Right renal pelvis (tissue), 4 donors: ENCODE results near the gene KCNAB3. TPM values are rescaled to one million over a fixed set of nuclear protein-coding genes. Genes with fewer than 3 reads are reported as not detected.

Source experiments
- DNase-seq, 4 donors: peaks; one replicate each; pipeline ENCODE4 v3.0.0-alpha.2; 2013; ENCODE audit warnings: low read depth in 4 of 4, low spot score in 3 of 4, missing footprints in 1 of 4
- polyA plus RNA-seq, 4 donors: library from polyadenylated mRNA; unstranded; fragments of 120-200 nt; gene quantifications; one replicate each; pipeline ENCODE4 v1.2.1, GENCODE V29; 2013; ENCODE audit not compliant: insufficient read length in 4 of 4

The KCNAB3 gene
- polyA plus RNA-seq, 4 donors, result 9.6 to 11.5 (median 10.4) TPM

DNA sequence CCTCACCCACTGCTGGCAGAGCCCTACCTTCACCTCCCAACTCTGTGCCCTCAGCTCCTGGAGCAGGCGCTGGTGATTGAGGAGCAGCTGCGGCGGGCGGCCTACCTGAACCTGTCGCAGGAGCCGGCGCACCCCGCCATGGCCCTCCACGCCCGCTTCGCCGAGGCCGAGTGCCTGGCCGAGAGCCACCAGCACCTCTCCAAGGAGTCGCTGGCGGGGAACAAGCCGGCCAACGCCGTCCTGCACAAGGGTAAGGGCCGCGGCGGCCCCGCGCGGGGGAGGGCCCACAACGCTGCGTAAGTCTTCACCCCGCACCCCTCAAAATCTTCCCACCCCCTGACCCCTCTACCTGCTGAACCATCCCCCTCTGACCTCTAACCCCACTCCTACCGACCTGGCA lies 20.6 kb downstream of the KCNAB3 start:
- no peak for DNase-seq

DNA sequence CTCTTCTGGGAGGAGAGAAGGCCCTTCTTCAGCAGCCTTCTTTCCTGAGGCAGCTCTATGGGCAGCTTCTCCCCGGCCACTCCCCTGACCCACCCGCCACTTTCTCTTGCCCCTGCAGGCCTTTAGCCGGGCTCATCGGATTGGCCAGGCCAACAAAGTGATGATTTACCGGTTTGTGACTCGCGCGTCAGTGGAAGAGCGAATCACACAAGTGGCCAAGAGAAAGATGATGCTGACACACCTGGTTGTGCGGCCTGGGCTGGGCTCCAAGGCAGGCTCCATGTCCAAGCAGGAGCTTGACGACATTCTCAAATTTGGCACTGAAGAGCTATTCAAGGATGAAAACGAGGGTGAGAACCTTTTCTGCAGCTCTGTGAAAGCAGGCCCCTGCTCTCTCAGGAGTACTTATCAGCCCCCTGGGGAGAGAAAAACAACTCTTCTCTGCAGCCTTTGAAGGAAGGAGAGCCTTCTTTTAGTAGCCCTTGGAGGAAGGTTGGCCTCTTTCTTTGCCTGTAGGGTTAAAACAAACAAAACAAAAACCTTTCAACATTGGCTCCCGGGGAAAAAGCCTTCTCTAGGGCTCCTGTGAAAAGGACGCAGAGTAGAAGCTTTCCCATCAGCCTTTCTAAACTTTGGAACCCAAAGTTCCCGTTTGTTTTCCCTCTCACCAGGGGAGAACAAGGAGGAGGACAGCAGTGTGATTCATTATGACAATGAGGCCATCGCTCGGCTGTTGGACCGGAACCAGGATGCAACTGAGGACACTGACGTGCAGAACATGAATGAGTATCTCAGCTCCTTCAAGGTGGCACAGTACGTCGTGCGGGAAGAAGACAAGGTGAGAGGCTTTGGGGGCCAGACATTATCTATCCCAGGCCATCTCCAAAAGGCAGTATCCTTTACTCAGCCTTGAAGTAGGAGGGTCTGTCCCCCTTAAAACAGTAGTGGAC lies 26.2 kb downstream of the KCNAB3 start:
- DNase-seq, result no peak

DNA sequence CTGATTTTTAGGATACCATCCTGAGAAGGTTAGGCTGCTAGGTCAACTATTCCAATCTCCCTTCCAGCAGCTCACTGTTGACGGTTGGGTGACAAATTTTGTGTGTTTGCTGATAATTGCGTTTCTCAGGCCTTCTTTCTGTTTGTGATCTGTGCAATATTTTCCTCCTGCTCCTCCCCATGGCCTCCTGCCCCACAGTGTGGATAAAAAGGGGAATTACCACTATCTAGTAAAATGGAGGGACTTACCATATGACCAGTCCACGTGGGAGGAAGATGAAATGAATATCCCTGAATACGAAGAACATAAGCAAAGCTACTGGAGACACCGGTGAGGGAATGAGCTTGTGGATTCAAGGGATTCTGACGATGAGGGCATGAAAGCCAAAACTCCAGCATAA lies 31.9 kb downstream of the KCNAB3 start:
- DNase-seq, result no peak

DNA sequence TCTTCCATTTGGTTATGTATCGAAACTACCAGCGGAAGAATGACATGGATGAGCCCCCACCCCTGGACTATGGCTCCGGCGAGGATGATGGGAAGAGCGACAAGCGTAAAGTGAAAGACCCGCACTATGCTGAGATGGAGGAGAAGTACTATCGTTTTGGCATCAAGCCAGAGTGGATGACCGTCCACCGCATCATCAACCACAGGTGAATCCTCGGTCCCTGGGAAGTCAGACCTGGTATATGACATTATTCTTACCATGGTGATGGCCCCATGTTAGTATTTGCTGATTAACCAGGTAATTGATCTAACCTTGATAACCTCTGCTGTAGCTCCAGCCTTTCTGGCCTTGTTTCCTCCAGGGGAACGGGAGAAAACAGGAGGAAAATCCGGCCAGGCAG lies 32.6 kb downstream of the KCNAB3 start:
- DNase-seq, result no peak

DNA sequence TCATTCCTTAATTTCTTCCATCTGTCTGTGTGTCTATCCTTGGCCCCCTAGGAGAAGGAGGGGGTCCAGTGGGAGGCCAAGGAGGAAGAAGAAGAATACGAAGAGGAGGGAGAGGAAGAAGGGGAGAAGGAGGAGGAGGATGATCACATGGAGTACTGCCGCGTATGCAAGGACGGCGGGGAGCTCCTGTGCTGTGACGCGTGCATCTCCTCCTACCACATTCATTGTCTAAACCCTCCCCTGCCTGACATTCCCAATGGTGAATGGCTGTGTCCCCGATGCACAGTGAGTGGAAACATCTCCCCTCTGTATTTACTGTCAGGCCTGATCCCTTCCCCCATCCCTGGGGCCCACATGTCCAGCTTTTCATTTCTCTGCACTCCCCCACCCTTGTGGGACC lies 34.8 kb downstream of the KCNAB3 start:
- no peak for DNase-seq

DNA sequence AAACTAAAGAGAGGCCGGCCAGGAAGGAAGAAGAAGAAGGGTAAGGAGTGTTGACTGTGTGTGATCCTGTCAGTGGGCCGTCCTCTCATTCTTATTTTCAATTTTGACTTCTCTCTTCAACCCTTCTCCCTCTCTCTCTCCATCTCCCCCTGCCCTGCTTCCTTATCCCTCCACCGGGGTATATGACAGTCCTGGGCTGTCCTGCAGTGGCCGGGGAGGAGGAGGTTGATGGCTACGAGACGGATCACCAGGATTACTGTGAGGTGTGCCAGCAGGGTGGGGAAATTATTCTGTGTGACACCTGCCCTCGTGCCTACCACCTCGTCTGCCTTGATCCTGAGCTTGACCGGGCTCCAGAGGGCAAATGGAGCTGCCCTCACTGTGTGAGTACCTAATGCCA lies 35.4 kb downstream of the KCNAB3 start:
- DNase-seq, result no peak

DNA sequence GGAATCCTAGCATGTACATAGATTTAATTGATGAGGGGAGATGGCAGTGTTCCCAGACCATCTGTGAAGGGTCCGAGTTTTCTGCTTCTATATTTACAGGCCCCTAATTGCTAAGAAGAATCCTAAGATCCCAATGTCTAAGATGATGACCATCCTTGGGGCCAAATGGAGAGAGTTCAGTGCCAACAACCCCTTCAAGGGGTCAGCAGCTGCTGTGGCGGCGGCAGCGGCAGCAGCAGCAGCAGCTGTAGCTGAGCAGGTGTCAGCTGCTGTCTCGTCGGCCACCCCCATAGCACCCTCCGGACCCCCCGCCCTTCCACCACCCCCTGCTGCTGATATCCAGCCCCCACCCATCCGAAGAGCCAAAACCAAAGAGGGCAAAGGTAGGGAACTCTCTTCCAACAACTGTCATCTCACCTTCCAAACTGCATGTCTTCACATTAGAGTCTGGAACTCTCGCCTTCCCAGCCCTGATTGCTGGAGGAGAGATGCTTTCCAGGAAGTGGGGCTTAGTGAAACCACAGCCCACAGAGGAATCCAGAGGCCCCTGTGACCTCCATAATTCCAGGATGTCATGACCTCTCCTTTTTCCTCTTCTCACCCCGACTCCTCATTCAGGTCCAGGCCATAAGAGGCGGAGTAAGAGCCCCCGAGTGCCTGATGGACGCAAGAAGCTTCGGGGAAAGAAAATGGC lies 36.3 kb downstream of the KCNAB3 start:
- DNase-seq, result no peak

DNA sequence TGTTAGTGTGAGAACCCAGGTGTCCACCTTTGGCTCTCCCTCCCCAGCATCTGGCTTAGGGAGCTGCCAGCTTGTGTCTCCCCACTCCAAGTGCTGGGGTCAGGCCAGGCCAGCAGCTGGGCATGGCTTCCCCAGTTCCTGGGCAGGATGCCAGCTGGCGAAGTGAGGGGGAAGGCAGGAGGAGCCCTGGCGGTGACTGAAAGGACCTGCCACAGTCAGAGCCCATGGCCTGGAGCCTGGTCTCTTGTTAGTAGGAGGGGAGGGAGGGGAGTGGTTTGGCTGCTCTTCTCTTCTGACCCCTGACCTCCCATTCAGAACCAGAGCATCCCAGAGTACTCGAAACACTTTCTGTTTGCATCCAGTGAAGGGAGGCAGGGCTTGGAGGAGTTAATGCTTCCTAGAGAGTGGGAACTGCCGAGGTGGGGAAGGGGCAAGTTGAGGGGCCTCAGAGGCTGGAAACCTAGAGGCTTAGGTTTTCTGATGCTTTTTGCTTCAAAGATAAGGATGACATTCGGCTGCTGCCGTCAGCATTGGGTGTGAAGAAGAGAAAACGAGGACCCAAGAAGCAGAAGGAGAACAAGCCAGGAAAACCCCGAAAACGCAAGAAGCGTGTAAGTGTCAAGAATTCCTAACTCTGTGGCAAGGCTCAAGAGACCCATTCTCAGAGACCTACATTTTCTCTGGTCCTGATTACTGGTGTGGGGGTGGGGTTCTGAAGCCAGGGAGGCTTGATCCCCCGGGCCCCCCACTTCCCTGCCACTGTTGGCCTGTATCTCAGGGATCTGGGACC lies 40.3 kb downstream of the KCNAB3 start:
- DNase-seq, result peak in 3 of 4 donors; percentile 58 to 80 (median 75)

DNA sequence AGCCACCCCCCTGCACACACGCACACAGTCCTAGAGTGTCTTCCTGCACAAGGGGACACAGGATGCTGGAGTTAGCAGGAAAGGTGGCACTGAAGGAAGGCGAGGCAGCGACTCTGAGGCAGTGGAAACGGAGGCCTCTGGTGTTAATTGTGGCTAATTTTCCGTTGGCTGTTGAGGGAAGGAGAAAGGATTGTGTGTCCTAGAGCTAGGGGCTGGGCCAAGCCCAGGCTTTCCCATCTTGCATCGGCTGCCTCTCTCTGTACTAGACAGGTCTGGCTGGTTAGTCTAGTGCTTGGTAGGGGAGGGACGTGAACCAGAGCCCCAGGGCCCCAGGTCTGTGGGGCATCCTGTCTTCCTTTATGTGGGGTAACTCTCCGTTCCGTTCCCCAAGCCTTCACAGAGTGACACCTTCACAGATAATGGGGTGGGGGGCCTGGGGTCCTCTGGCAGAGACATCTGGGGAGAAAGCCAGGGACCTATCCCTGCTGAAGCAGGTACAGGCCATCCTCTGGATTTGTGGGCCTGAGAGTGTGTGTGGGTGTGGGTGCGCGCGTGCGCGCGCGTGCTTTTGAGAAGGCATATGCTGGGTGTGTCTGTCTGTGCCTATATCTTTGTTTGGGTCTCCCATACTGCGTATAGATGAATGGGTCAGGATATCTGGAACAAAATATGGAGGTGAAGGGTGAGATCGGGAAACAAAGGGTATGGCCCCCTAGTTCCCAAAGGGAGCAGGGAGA lies 41.3 kb downstream of the KCNAB3 start, which contains the start of gene CHD3:
TSS of gene CHD3 (plus strand) at position 606 of the 737 bp plus-strand sequence. CDS start 212 bp downstream, outside the sequence.
- DNase-seq, result no peak

DNA sequence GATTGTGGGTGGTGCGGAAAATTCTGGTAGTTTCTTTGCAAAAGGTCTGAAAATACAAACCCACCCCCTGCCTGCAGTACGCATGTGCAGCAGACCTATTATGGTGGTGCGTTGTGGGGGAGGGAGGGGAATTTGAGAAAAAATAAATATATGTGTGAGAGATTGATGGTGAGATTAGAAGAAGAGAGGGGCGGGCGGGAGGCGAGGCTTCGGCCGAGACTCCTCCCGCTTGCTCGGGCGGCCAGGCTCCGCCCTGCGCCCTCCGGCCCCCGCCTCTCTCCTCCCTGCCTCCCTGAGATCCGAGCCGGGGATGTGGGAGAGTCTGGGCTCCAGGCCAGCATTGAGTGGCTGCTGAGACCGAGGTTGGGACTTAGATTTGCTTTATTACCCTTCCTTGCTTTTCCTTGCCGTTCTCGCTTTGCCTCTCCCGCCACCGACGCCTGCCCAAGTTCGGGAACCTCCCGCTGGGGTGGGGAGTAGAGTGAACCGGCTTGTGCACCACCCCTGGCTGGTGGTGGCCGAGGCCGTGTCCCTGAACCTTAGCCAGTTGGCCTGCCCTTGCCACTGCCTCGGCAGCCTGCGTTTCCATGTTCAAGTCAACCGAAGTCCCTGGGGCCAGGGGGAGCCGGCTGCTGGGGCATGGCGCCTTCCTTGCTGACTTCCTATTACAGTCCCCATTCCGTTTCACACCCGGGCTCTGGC lies 42.0 kb downstream of the KCNAB3 start:
- DNase-seq, result peak; percentile 91 to 95 (median 94)

DNA sequence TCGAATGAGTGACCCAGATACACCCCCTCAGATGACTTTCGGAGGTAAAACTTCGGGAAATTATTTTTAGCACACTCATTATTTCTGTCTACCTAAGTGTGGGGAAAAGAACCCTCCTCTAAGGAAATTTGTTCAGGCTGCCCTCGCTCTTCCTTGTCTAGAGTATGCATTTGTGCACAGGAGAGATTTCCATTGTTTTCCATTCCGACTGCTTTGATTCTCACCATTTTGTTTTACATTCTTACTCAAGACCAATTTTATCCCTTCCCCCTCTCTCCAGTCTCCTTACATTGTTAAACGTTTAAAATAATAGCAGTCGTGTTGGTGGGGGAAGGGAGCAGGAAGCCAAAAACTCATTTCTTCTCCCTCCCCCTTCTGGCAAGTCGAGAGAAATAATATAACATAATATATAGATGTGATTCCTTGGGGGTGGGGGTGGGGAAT lies 42.6 kb downstream of the KCNAB3 start:
- no peak for DNase-seq

DNA sequence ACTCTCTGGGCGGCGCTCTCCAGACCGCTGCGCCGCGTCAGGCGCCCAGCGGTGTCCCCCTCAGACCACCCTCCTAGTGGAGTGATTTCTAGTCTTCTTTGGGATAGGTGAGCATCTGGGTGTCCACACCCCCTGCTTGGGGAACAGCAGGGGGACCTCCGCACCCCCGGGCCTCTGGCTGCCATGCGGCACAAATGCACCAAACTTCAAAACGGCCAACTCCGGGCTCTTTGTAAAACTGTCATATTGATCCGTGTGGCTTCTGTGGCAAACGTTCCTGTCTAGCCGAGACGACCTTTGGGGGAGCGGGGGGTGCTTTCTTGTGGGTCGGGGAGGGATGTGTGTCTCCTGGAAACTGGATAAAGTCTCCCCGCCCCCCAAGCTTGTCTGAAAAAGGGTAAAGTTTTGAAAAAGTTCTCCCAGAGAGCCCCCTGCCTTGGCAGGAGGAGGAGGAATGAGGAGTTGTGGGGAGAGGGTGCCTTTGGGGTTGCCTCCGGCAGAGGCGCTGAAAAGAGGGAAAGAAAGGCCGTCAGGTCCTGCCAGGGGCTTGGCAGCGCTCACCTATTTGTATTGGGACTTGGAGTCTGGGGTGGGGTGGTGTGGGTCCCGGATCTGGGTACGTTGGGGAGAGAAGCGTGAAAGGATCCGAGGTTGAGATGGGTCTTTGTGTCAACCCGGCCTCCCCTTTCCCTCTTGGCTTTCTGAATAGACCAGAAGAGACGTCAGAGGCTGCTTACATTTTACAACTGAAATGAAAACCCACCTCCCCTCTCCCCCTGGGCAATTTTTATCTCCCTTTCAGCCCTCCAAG lies 43.2 kb downstream of the KCNAB3 start:
- peak in 3 of 4 donors; percentile 18 to 59 (median 27) for DNase-seq

DNA sequence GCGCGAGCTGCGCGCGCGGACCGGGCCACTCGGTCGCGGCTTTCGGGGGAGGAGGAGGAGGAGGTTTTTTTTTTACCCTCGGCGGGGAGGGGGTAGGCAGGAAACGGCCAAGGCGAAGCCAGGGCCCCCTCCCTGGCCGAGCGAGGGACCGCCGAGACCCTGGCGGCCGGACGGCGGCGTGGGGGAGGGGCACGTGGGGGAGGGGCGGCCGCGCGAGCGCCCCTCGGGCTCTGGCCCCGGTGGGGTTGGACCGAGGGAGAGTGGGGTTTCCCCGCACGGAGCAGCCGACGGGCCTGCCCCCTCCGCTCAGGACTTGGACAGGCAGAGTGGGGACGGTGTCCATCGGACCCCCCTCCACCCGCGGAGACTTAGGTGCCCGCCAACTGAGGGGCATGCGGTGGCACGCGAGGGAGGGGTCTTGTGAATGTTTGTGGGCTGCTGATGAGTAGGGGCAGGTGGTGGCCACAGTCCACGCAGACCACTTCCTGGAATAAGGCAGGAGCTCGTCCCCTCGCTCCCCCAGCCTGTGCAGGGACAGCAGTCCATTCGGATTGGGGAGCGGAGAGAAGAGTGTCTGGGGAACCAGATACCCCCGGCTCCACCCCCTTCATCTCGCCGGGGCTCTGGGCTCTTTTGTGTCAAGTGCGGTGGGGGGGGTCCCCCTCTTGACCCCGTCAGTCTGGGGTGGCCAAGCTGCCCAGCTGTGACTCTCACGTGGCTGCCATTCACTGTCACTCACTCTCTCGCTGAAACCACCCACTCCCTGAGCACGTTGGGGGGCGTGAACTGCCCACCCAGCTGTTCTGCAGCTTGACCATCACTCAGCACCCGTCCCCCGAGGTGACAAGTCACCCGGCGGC lies 44.1 kb downstream of the KCNAB3 start:
- peak in 3 of 4 donors; percentile 52 to 72 (median 65) for DNase-seq

DNA sequence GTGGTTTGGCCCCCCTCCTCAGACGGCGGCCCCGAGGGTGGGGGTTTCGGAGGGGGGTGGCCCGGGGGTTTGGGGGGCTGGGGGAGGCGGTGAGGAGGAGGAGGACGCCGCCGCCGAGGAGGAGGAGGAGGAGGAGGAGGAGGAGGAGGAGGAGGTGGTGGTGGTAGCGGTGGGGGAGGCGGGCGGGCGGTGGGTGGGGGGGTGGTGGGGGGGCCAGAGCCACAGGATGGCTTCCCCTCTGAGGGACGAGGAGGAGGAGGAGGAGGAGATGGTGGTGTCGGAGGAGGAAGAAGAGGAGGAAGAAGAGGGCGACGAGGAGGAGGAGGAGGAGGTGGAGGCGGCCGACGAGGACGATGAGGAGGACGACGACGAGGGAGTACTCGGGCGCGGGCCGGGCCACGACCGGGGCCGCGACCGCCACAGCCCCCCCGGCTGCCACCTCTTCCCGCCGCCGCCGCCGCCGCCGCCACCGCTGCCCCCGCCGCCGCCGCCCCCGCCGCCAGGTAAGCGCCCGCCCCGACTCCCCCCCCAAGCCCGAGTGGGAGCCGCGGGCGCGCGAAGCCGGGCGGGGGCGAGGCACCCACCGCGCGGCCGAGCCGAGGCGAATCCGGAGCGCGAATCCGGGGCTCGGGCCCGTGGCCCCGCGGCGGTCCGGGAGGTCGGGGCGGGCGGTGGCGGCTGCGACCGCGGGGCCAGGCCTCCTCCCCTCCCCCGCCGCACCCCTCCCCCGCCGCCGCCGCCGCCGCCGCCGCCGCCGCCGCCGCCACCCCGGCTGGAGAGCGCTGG lies 44.9 kb downstream of the KCNAB3 start:
- no peak for DNase-seq

DNA sequence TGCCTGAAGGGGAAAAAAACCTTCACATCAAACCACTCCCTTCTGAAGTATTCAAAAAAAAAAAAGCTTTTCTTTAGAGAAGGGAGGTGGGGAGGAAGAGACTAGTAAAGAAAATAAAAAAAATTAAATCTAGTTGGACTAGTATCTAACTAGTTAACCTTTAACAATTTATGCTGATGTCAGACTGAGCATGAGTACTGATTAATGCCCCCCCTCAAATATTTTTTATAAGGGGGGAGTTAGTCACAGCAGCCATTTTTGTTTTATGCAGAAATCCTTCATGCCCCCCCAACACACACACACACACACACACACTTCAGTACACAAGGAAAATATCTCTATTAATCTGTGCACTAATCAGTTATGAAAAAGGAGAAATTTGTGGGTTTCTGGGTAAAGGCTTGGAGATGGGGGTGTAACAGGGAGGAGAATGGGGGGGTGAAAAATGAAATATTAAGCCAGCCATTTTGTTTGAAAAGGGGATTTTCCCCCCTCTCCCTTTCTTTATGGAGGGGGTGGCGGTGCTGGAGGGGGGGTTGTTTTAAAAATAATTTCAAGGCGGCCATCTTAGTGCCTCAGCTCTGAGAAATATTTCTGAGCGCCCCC lies 45.8 kb downstream of the KCNAB3 start:
- DNase-seq, result peak in 2 of 4 donors; percentile 36 to 43

DNA sequence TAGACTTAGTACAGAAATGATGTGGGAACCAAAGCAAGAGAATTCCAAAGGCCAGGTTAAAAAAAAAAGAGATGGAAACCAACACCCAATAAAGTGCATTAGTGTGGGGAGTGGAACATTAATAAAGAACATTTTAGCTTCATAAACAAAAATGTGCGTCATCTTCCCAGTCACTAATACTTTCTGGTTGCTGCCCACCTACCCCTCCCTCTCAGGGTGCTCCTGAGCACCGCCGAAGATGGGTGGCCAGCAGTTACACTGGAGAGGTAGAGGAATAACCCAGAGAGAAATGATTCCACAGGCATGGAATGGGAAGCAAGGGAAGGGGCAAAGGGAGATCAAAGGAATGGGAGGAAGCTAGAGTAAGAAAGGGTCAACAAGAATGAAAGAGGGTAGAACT lies 47.0 kb downstream of the KCNAB3 start:
- DNase-seq, result no peak
